ENCODE data around the gene TMEM200C. TPM values are rescaled to one million over a fixed set of nuclear protein-coding genes. Genes with fewer than 3 reads are reported as not detected.

TMEM200C gene
- total RNA-seq, 4 donors from 2014 or later: 0.12 to 0.19 TPM; not detected in 2

DNA sequence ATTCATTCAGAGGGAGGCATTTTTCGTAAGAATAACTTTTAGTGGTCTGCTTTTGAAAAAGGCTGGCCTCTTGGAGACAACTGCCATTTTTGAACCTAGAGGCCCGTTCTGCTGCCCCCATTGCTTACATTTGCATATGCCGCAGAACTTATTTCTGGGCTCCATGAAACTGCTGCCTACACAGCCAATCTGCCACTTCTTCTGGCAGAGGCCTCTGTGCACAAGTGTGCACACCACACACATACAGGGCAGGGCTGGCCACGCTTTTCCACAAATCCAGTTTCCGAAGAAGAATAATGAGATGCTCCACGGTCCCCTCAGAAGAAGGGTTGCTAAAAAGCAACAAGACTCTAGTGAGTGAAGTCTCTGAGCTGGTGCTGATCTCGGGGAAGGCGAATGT, 56.2 kb downstream of the TMEM200C start:
- no peak for ATAC-seq (ENCODE audit: low FRiP score)
- DNase-seq (ENCODE audit: low spot score): no peak
- TF ChIP-seq CTCF (IDR thresholded peaks at IDR 0.05): no peak

Small RNAs within 50 kb of the gene (small RNA-seq; reads per million reads assigned to genes)
- not detected for gene MIR3976
